K562 (cell line): Measurements from ENCODE around the gene ESPL1. TPM values are rescaled to one million over a fixed set of nuclear protein-coding genes. Genes with fewer than 3 reads are reported as not detected.

ENCODE experiments used
- ATAC-seq: fragments of 200-7000 bp; cut with Tn5 transposase; 3 replicates; pipeline ENCODE4 v1.9.1; 2020; ENCODE audit warnings: moderate library complexity
- BruUV-seq: library from RNA; stranded (reverse); fragments of 400-500 nt; replicated peaks from 2 replicates; lab custom pipeline; 2021; lab: Mats Ljungman, UMichigan
- CTCF ChIA-PET: fragments of 300-600 bp; formaldehyde crosslinking; extraction: SDS; loops from one replicate; lab custom pipeline; 2021; ENCODE audit warnings: low intra/inter-chr PET ratio; lab: Yijun Ruan, JAX
- POLR2A ChIA-PET: fragments of 300-600, 350-650 bp; sonication (Branson Sonifier 250); formaldehyde crosslinking; extraction: SDS; loops from one replicate; lab custom pipeline; 2021; ENCODE audit warnings: antibody characterized with exemption, inconsistent platforms; lab: Yijun Ruan, JAX
- DNase-seq, 4 experiments: peaks; one replicate each; pipeline versions ENCODE4 v3.0.0 to v3.0.0-alpha.2; 2011 to 2018; ENCODE audit warnings: low spot score in 3 of 4, mixed read lengths in 3 of 4; ENCODE audit errors: extremely low read depth in 1 of 4
- FAIRE-seq: peaks from 2 replicates; lab custom pipeline; 2011; peaks lifted over from hg19 to GRCh38; lab: Jason Lieb, UNC
- H2AFZ ChIP-seq: 2 replicates; pipeline ENCODE4 v1.6.0; 2011; ENCODE audit warnings: low read depth, low read length, control low read depth, inconsistent platforms
- H3K27ac ChIP-seq: fragments of 200-600 bp; 3 replicates; pipeline ENCODE4 v1.8.0; 2011; ENCODE audit warnings: low read depth, mild to moderate bottlenecking, control low read depth, inconsistent platforms, low read length, moderate library complexity, mixed read lengths; ENCODE audit errors: extremely low read depth
- H3K27me3 ChIP-seq, 2 experiments: fragments of 300-600 bp in 1 of 2; 2 replicates in 1 of 2; 3 replicates in 1 of 2; pipeline versions ENCODE4 v1.6.0 to v1.8.0; 2011; ENCODE audit warnings: inconsistent platforms in 2 of 2, low read length in 2 of 2, mild to moderate bottlenecking in 1 of 2, mixed read lengths in 1 of 2, moderate library complexity in 1 of 2; ENCODE audit not compliant: control insufficient read depth in 2 of 2, insufficient read depth in 2 of 2
- H3K36me3 ChIP-seq: fragments of 300-600 bp; 3 replicates; pipeline ENCODE4 v1.8.0; 2011; ENCODE audit warnings: mild to moderate bottlenecking, low read length, inconsistent platforms; ENCODE audit not compliant: control insufficient read depth, insufficient read depth
- H3K4me1 ChIP-seq, 2 experiments: fragments of 200-600 bp in 1 of 2; replicated peaks in 1 of 2; 2 replicates in 1 of 2; 3 replicates in 1 of 2; pipeline versions ENCODE4 v1.5.1 to v1.8.0; 2011; ENCODE audit warnings: inconsistent platforms in 2 of 2, low read length in 2 of 2, mild to moderate bottlenecking in 1 of 2, mixed read lengths in 1 of 2, moderate library complexity in 1 of 2; ENCODE audit not compliant: control insufficient read depth in 2 of 2, insufficient read depth in 2 of 2
- H3K4me2 ChIP-seq: 2 replicates; pipeline ENCODE4 v1.6.1; 2011; ENCODE audit warnings: low read length, control low read depth, inconsistent platforms, mixed read lengths; ENCODE audit not compliant: insufficient read depth
- H3K4me3 ChIP-seq: fragments of 200-600 bp; sonication (generic), shearing (Covaris generic); 2 replicates; pipeline ENCODE4 v1.5.1; 2016; ENCODE audit warnings: control low read depth, inconsistent platforms
- H3K79me2 ChIP-seq: fragments of 200-600 bp; 3 replicates; pipeline ENCODE4 v1.8.0; 2011; ENCODE audit warnings: low read length, inconsistent platforms; ENCODE audit not compliant: control insufficient read depth, insufficient read depth
- H3K9ac ChIP-seq, 2 experiments: 2 replicates each; pipeline versions ENCODE4 v1.6.0 to v1.6.1; 2011; ENCODE audit warnings: low read depth in 2 of 2, low read length in 2 of 2, control low read depth in 1 of 2, inconsistent platforms in 1 of 2, mild to moderate bottlenecking in 1 of 2, mixed read lengths in 1 of 2; ENCODE audit not compliant: insufficient read depth in 1 of 2
- H3K9me1 ChIP-seq: one replicate; pipeline ENCODE4 v1.6.0; 2011; ENCODE audit warnings: inconsistent platforms, mild to moderate bottlenecking, low read length, moderate library complexity; ENCODE audit not compliant: control insufficient read depth, insufficient read depth
- H3K9me3 ChIP-seq: replicated peaks from 2 replicates; pipeline ENCODE4 v1.5.1; 2011; ENCODE audit warnings: low read depth, low read length, inconsistent platforms; ENCODE audit not compliant: control insufficient read depth, insufficient read depth
- H4K20me1 ChIP-seq: replicated peaks from 2 replicates; pipeline ENCODE4 v1.6.1; 2011; ENCODE audit warnings: low read length, inconsistent platforms, mixed read lengths; ENCODE audit not compliant: control insufficient read depth, insufficient read depth
- ELF4 ChIP-seq: fragments of 450-650 bp; formaldehyde crosslinking; IDR thresholded peaks from 2 replicates; pipeline ENCODE4 v1.4.0; 2022; ENCODE audit warnings: missing genetic modification characterization
- SETDB1 ChIP-seq: IDR thresholded peaks from one replicate; pipeline ENCODE4 v1.6.1; 2012; ENCODE audit warnings: low read length, control low read depth, inconsistent platforms
- SRSF1 ChIP-seq: fragments of 200-400 bp; formaldehyde crosslinking; IDR thresholded peaks from 2 replicates; pipeline ENCODE4 v1.6.1; 2017; ENCODE audit warnings: mild to moderate bottlenecking, low read depth, low read length, moderate library complexity
- ZBTB7A ChIP-seq: IDR thresholded peaks from 2 replicates; pipeline ENCODE4 v1.6.1; 2011; ENCODE audit warnings: low read depth, mild to moderate bottlenecking, low read length, moderate library complexity, borderline replicate concordance; ENCODE audit not compliant: control insufficient read depth
- ZNF384 ChIP-seq: IDR thresholded peaks from 2 replicates; pipeline ENCODE4 v1.6.1; 2012; ENCODE audit warnings: low read depth, low read length, improper control_type of control experiment
- WGBS: fragments of 100-300 bp; shearing (Covaris generic); methylation state at CpG from one replicate; pipeline ENCODE4 v1.1.6; 2016; ENCODE audit warnings: low coverage, mixed read lengths; ENCODE audit not compliant: insufficient coverage; ENCODE audit errors: missing lambda C conversion rate; 5-methylcytosine and 5-hydroxymethylcytosine counted together
- in situ Hi-C: fragments of 300-500 bp; cut with MboI; formaldehyde crosslinking; loops from 4 replicates; pipeline ENCODE4 v1.15.0; 2018; ENCODE audit warnings: inconsistent platforms, mixed read lengths
- intact Hi-C: fragments of 100-400 bp; cut with micrococcal nuclease; formaldehyde crosslinking; loops from 2 replicates; pipeline ENCODE4 v1.14.2; 2022
- polyA plus RNA-seq, 8 experiments: library from polyadenylated mRNA; depleted of rRNA in 4 of 8; stranded (reverse) in 5 of 8; unstranded in 3 of 8; fragments of >200 nt; fragmentation: Nextera tagmentation in 2 of 8; fragmentation: Illumina TruSeq in 1 of 8; extraction: Ambion mirVana in 2 of 8; extraction: Trizol in 1 of 8; gene quantifications; 2 replicates each; pipeline versions ENCODE4 v1.2.1 to v1.2.3, GENCODE V29; 2011 to 2014; ENCODE audit warnings: inconsistent platforms in 1 of 8, missing spikeins in 1 of 8
- total RNA-seq, 7 experiments: library from RNA; depleted of rRNA in 6 of 7; stranded (reverse); fragments of >200 nt in 6 of 7; fragmentation: Illumina TruSeq in 2 of 7; extraction: Trizol in 2 of 7; gene quantifications; 2 replicates each; pipeline versions ENCODE4 v1.2.1 to v1.2.3, GENCODE V29; 2011 to 2021; ENCODE audit warnings: low replicate concordance in 1 of 7
- TF ChIP-seq, protein P1 (sequence below), 2 experiments: IDR thresholded peaks; 2 replicates each; pipeline ENCODE4 v1.6.1; 2011; ENCODE audit warnings: borderline replicate concordance in 1 of 2, control low read depth in 1 of 2, low read depth in 1 of 2, low read length in 1 of 2, mild to moderate bottlenecking in 1 of 2, mixed read lengths in 1 of 2, moderate library complexity in 1 of 2; ENCODE audit not compliant: insufficient read depth in 1 of 2, insufficient read length in 1 of 2, poor library complexity in 1 of 2, severe bottlenecking in 1 of 2; ENCODE audit errors: extremely low read depth in 1 of 2

The ESPL1 gene
- total and polyA plus RNA-seq, 9 of the 15 experiments (the other 6 are each of a cell fraction or from before 2014, with no cell fraction given), result 1.2 to 55.0 (median 18.7) TPM

DNA sequence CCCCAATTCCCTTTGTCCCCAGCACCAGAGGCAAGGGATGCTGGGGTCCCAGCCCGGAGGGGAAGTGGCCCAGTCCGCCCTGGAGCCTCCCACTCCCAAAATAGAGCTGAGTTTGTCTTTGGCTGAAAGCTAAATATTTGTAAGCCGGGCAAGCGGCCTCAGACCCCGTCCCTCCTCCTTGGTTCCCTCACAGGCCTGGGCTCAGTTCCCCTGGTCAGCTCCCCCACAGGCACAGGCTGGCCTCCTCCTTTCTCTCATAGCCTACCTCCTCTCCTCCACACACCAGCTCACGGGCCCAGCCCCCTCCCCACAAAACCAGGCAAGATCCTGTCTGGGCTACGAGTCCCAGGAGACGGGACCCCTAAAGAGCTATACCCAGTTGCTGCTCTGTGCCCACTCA is 66.7 kb downstream of the ESPL1 start:
- FAIRE-seq, result no peak
- POLR2A ChIA-PET, result interaction anchor here (0.6 to 2.0 kb wide), 6 partner anchors 9 to 176 kb away, joined by 3 to 12 read pairs (median 4); partner anchors contain the start of genes AAAS and TARBP2

GRCh38 chr12:53336181-53336681 is 68.1 kb downstream of the ESPL1 start, which contains the start of gene SP7:
Gene SP7, minus strand, starts transcription at chr12:53336354. Its CDS starts 708 bp downstream, at chr12:53335646.
- no peaks in the 10 kb centered on the region for H3K27me3 ChIP-seq
- H3K36me3 ChIP-seq, result no peaks in the 10 kb centered on the region
- no peak within 1 kb of the TSS for H3K4me2 ChIP-seq
- ChIA-PET POLR2A (interaction anchor here (1.2 to 1.6 kb wide), 2 partner anchors 15 to 16 kb away, joined by 3 to 4 read pairs; partner anchors contain the start of gene AAAS), CTCF (no interaction called here)
- FAIRE-seq (no peak), ATAC-seq (peak; percentile 21), DNase-seq (no peak)
- TF ChIP-seq, protein P1, sequence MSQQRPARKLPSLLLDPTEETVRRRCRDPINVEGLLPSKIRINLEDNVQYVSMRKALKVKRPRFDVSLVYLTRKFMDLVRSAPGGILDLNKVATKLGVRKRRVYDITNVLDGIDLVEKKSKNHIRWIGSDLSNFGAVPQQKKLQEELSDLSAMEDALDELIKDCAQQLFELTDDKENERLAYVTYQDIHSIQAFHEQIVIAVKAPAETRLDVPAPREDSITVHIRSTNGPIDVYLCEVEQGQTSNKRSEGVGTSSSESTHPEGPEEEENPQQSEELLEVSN (IDR thresholded peaks at IDR 0.05; ENCODE audit: borderline replicate concordance in 1 of 2, extremely low read depth in 1 of 2, insufficient read depth in 1 of 2, insufficient read length in 1 of 2, low read depth in 1 of 2, low read length in 1 of 2, poor library complexity in 1 of 2, severe bottlenecking in 1 of 2), result peak in 1 of 2 experiments; percentile 4
- TF ChIP-seq ELF4 (CRISPR knock-in tag) (no peak), SRSF1 (no peak)
- no peaks in the 10 kb centered on the region for H3K79me2 ChIP-seq
- no peaks in the 10 kb centered on the region for H3K9me3 ChIP-seq
- in situ Hi-C loops (no loop called here), intact Hi-C loops (no loop called here)
- 42% methylated on average over 12 of the region's 15 CpGs for WGBS
- H4K20me1 ChIP-seq, result no peaks in the 10 kb centered on the region
- no TSS peak for BruUV-seq
- no peak within 1 kb of the TSS for H3K27ac ChIP-seq
- H3K4me3 ChIP-seq, result no peak within 1 kb of the TSS
- H3K4me1 ChIP-seq, result peaks cover 27 to 37% of the 10 kb centered on the region in 2 experiments
- peak within 1 kb of the TSS in 1 of 2 experiments; percentile 77; a peak in 2 of 4 replicates for H3K9ac ChIP-seq
- H3K9me1 ChIP-seq, result no peaks in the 10 kb centered on the region
- peak within 1 kb of the TSS; percentile 56; the same call in 1 of the 2 replicates for H2AFZ ChIP-seq

More for the DNA sequence above, 66.7 kb downstream of the ESPL1 start:
- 65% methylated on average over 5 of the region's 8 CpGs for WGBS
- TF ChIP-seq ZNF384 (no peak), SETDB1 (no peak), ZBTB7A (0 out of 2 replicates have a peak, but pooled peaks have one; percentile 30)
- Histone ChIP-seq H3K9ac (peak overlapping the region in 1 of 2 experiments; percentile 48; a peak in 2 of 4 replicates), H3K27ac (no peak overlapping the region), H4K20me1 (no peaks in the 10 kb centered on the region), H3K9me3 (no peaks in the 10 kb centered on the region), H3K4me3 (no peak overlapping the region), H3K79me2 (no peaks in the 10 kb centered on the region), H2AFZ (no peak overlapping the region), H3K36me3 (no peaks in the 10 kb centered on the region), H3K9me1 (no peaks in the 10 kb centered on the region), H3K4me2 (no peak overlapping the region), H3K4me1 (peaks cover 17 to 31% of the 10 kb centered on the region in 2 experiments), H3K27me3 (no peaks in the 10 kb centered on the region)
- intact Hi-C loops, result no loop called here
- ATAC-seq (no peak), DNase-seq (no peak)
- no TSS peak for BruUV-seq
- CTCF ChIA-PET, result interaction anchor here (0.6 kb wide), 1 partner anchor 9 kb away, joined by 4 read pairs; no protein-coding TSS in a partner anchor
- in situ Hi-C loops, result no loop called here
